ENCODE measurements around the gene TTI1.

The TTI1 gene

DNA sequence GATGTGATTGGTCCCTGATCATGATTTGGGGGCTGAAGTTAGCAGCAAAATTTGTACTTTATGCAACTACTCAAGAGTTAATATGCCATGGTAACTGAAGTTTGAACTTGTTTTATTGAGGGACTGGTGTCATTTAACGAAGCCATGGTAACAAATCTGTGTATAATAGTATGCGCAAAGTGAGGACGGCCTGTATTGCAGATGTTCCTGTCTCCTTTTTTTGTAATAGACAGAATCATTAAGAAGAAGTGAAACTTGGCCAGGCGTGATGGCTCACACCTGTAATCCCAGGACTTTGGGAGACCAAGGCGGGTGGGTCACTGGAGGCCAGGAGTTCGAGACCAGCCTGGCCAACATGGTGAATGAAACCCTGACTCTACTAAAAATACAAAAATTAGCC, 22.6 kb upstream of the TTI1 start:
- ChIA-PET POLR2A (no interaction called here), CTCF (interaction anchor here (0.7 to 10.3 kb wide), 7 partner anchors 9 to 203 kb away, joined by 3 to 220 read pairs (median 3); no protein-coding TSS in a partner anchor)
- H3K9me3 ChIP-seq (ENCODE audit: control insufficient read depth, insufficient read depth, low read depth, low read length): no peaks in the 10 kb centered on the region
- peaks cover 20 to 69% of the 10 kb centered on the region in 2 experiments; a peak in 2 of 3 replicates for H3K36me3 ChIP-seq (ENCODE audit: control insufficient read depth in 2 of 2, insufficient read depth in 1 of 2, low read length in 2 of 2)
- H3K4me3 ChIP-seq (ENCODE audit: low read depth, low read length): no peak overlapping the region
- peaks cover 3% of the 10 kb centered on the region; the same call in 1 of the 2 replicates for H3K4me1 ChIP-seq (ENCODE audit: control insufficient read depth, insufficient read depth, low read length)
- no peak overlapping the region for H3K27ac ChIP-seq (ENCODE audit: extremely low read depth, low read depth, low read length)
- TF ChIP-seq, protein P1, sequence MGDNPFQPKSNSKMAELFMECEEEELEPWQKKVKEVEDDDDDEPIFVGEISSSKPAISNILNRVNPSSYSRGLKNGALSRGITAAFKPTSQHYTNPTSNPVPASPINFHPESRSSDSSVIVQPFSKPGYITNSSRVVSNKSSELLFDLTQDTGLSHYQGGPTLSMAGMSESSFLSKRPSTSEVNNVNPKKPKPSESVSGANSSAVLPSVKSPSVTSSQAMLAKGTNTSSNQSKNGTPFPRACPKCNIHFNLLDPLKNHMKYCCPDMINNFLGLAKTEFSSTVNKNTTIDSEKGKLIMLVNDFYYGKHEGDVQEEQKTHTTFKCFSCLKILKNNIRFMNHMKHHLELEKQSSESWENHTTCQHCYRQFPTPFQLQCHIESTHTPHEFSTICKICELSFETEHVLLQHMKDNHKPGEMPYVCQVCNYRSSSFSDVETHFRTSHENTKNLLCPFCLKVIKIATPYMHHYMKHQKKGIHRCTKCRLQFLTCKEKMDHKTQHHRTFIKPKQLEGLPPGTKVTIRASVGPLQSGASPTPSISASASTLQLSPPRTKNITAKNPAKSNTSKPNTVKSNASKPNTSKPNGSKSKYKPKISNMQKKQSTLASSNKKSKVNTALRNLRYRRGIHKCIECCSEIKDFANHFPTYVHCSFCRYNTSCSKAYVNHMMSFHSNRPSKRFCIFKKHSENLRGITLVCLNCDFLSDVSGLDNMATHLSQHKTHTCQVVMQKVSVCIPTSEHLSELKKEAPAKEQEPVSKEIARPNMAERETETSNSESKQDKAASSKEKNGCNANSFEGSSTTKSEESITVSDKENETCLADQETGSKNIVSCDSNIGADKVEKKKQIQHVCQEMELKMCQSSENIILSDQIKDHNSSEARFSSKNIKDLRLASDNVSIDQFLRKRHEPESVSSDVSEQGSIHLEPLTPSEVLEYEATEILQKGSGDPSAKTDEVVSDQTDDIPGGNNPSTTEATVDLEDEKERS (tag by site-specific recombination; IDR thresholded peaks at IDR 0.05): no peak
- no peak for TF ChIP-seq ZNF629 (tag by site-specific recombination; IDR thresholded peaks at IDR 0.05)
- TF ChIP-seq ZNF148 (tag by site-specific recombination; IDR thresholded peaks at IDR 0.05; ENCODE audit: borderline replicate concordance): no peak
- TF ChIP-seq, protein P2, sequence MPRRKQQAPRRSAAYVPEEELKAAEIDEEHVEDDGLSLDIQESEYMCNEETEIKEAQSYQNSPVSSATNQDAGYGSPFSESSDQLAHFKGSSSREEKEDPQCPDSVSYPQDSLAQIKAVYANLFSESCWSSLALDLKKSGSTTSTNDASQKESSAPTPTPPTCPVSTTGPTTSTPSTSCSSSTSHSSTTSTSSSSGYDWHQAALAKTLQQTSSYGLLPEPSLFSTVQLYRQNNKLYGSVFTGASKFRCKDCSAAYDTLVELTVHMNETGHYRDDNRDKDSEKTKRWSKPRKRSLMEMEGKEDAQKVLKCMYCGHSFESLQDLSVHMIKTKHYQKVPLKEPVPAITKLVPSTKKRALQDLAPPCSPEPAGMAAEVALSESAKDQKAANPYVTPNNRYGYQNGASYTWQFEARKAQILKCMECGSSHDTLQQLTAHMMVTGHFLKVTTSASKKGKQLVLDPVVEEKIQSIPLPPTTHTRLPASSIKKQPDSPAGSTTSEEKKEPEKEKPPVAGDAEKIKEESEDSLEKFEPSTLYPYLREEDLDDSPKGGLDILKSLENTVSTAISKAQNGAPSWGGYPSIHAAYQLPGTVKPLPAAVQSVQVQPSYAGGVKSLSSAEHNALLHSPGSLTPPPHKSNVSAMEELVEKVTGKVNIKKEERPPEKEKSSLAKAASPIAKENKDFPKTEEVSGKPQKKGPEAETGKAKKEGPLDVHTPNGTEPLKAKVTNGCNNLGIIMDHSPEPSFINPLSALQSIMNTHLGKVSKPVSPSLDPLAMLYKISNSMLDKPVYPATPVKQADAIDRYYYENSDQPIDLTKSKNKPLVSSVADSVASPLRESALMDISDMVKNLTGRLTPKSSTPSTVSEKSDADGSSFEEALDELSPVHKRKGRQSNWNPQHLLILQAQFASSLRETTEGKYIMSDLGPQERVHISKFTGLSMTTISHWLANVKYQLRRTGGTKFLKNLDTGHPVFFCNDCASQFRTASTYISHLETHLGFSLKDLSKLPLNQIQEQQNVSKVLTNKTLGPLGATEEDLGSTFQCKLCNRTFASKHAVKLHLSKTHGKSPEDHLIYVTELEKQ (tag by site-specific recombination; IDR thresholded peaks at IDR 0.05; ENCODE audit: borderline replicate concordance): no peak
- no peak for TF ChIP-seq INSM2 (tag by site-specific recombination; IDR thresholded peaks at IDR 0.05)
- TF ChIP-seq ZNF501 (tag by site-specific recombination; IDR thresholded peaks at IDR 0.05): no peak
- TF ChIP-seq TCF7L2 (IDR thresholded peaks at IDR 0.05; ENCODE audit: borderline replicate concordance, low read depth, low read length): no peak
- TF ChIP-seq ZNF202 (tag by site-specific recombination; IDR thresholded peaks at IDR 0.05; ENCODE audit: borderline replicate concordance): no peak
- no peak for TF ChIP-seq ZNF692 (tag by site-specific recombination; IDR thresholded peaks at IDR 0.05)
- TF ChIP-seq ZBTB8A (tag by site-specific recombination; IDR thresholded peaks at IDR 0.05): no peak
- no peak for TF ChIP-seq ZNF558 (tag by site-specific recombination; IDR thresholded peaks at IDR 0.05)

DNA sequence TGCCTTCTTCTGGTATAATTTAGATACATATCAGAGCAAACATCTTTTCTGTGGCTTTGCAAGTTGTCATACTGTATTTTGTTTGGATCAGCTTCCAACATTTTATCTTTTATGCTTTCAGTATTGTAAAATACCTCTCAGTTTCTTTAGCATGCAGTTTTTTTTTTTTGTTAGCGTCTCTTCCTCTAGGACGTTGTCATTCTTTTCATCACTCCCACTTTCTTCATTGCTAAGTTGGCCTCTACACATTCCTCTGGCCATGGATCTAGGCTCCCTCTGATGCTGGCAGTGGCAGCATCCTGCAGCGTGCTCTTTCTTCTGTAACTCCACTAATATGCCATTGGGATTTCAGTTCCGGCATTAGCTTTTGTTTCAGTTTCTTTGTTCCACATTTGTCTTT, 22.0 kb upstream of the TTI1 start:
- Histone ChIP-seq H3K9me3 (ENCODE audit: control insufficient read depth, insufficient read depth, low read depth, low read length) (no peaks in the 10 kb centered on the region), H3K36me3 (ENCODE audit: control insufficient read depth in 2 of 2, insufficient read depth in 1 of 2, low read length in 2 of 2) (peaks cover 16 to 69% of the 10 kb centered on the region in 2 experiments), H3K4me3 (ENCODE audit: low read depth, low read length) (no peak overlapping the region), H3K27ac (ENCODE audit: extremely low read depth, low read depth, low read length) (no peak overlapping the region), H3K4me1 (ENCODE audit: control insufficient read depth, insufficient read depth, low read length) (peaks cover 3% of the 10 kb centered on the region; the same call in 1 of the 2 replicates)
- ChIA-PET CTCF (interaction anchor here (0.5 to 10.3 kb wide), 8 partner anchors 10 to 196 kb away, joined by 3 to 220 read pairs (median 4); no protein-coding TSS in a partner anchor), POLR2A (no interaction called here)
- TF ChIP-seq PBX3 (CRISPR knock-in tag; IDR thresholded peaks at IDR 0.05) (no peak), ZBTB10 (tag by site-specific recombination; IDR thresholded peaks at IDR 0.05) (no peak), HIC1 (tag by site-specific recombination; IDR thresholded peaks at IDR 0.05) (no peak)

Data from HEK293 (cell line).